Putamen (tissue), 1 donor: ENCODE results near the gene TMEM266.
"Not testable (repeated sequence)": the region's sequence is repeated elsewhere in the genome, so short reads cannot be mapped to it uniquely, and the experiment has no call there.

Experiments
- DNase-seq: peaks from one replicate; pipeline ENCODE4 v3.0.0-alpha.2; 2016; ENCODE audit warnings: low spot score

The TMEM266 gene

GRCh38 chr15:76059320-76060117 lies at the start of gene TMEM266:
Gene TMEM266 (plus strand): TSS chr15:76059985. CDS start chr15:76134264, 74,279 bp downstream.
- DNase-seq, result peak; percentile 42

GRCh38 chr15:76010613-76011012 lies 49.2 kb upstream of the TMEM266 start:
- DNase-seq, result no peak

- DNase-seq, result no peak
These were observed 47.9 kb upstream of the TMEM266 start, which contains the start of gene NRG4 for GRCh38 chr15:76011627-76012551. Gene NRG4 (minus strand): TSS chr15:76012424. CDS start chr15:76011230, 1,194 bp downstream.

- DNase-seq, result not testable (repeated sequence)
These were observed 46.3 kb upstream of the TMEM266 start for GRCh38 chr15:76013470-76013869.

GRCh38 chr15:76024021-76024768 lies 35.6 kb upstream of the TMEM266 start:
- DNase-seq, result no peak

GRCh38 chr15:76032046-76032445 lies 27.7 kb upstream of the TMEM266 start:
- DNase-seq, result no peak

- no peak for DNase-seq
These were observed 26.3 kb upstream of the TMEM266 start for GRCh38 chr15:76033438-76033837.

GRCh38 chr15:76034111-76034510 lies 25.7 kb upstream of the TMEM266 start:
- DNase-seq, result no peak

GRCh38 chr15:76035593-76035992 lies 24.2 kb upstream of the TMEM266 start:
- no peak for DNase-seq

GRCh38 chr15:76038512-76038911 lies 21.3 kb upstream of the TMEM266 start:
- DNase-seq, result no peak

- DNase-seq, result not testable (repeated sequence)
These were observed 5.6 kb upstream of the TMEM266 start for GRCh38 chr15:76054201-76054600.

- peak; percentile 12 for DNase-seq
These were observed 2.9 kb upstream of the TMEM266 start for GRCh38 chr15:76056931-76057330.

GRCh38 chr15:76057332-76058000 lies 2.3 kb upstream of the TMEM266 start:
- peak; percentile 16 for DNase-seq

GRCh38 chr15:76058714-76059319 lies 968 bp upstream of the TMEM266 start:
- no peak for DNase-seq

- no peak for DNase-seq
These were observed 569 bp downstream of the TMEM266 start for GRCh38 chr15:76060118-76060989.

GRCh38 chr15:76061700-76062099 lies 1.9 kb downstream of the TMEM266 start:
- DNase-seq, result no peak

- no peak for DNase-seq
These were observed 2.5 kb downstream of the TMEM266 start for GRCh38 chr15:76062286-76062685.

- DNase-seq, result no peak
These were observed 4.6 kb downstream of the TMEM266 start for GRCh38 chr15:76064375-76064774.

- no peak for DNase-seq
These were observed 5.5 kb downstream of the TMEM266 start for GRCh38 chr15:76065245-76065644.

GRCh38 chr15:76065793-76066192 lies 6.0 kb downstream of the TMEM266 start:
- DNase-seq, result no peak
